ENCODE measurements around the gene NWD2. TPM values are rescaled to one million over a fixed set of nuclear protein-coding genes. Genes with fewer than 3 reads are reported as not detected.

NWD2 gene
- total RNA-seq, 2 donors from 2014 or later: not detected

DNA sequence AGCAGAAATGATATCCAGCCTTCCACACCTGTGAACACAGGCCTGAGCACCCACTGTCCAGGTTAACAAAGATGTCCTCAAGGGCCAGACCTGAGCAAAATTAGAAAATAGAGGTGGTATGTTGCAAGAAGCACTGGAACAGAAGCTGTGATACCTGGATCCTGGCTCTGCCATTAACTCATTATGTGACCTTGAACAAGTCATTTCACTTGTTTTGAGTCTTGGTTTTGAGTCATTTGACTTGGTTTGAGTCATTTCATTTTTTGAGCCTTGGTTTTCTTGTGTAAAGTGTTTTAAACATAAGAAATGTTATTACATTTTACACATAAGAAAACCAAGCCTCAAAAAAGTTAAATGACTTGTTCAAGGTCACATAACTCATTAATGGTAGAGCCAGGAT lies 2.9 kb upstream of the NWD2 start:
- Histone ChIP-seq H3K27ac (ENCODE audit: low read depth, low read length) (no peak overlapping the region), H3K36me3 (ENCODE audit: control insufficient read depth, insufficient read depth, low read length) (no peaks in the 10 kb centered on the region), H3K4me3 (ENCODE audit: low read length) (no peak overlapping the region), H3K9ac (ENCODE audit: extremely low read depth, low read length, poor library complexity, severe bottlenecking) (no peak overlapping the region), H3K27me3 (ENCODE audit: control insufficient read depth, insufficient read depth, low read length, poor library complexity, severe bottlenecking) (peaks cover 39% of the 10 kb centered on the region), H3K4me1 (ENCODE audit: control insufficient read depth, insufficient read depth, low read length) (no peaks in the 10 kb centered on the region), H3K9me3 (ENCODE audit: control insufficient read depth, low read length) (no peaks in the 10 kb centered on the region)
- Mint-ChIP-seq H3K27me3 (ENCODE audit: insufficient read depth) (peaks cover 60% of the 10 kb centered on the region), H3K36me3 (ENCODE audit: low read depth) (no peaks in the 10 kb centered on the region), H3K9me3 (no peaks in the 10 kb centered on the region), H3K27ac (no peak overlapping the region), H3K4me1 (peaks cover 24% of the 10 kb centered on the region), H3K4me3 (no peak overlapping the region)
- DNase-seq: no peak
- TF ChIP-seq, protein P1, sequence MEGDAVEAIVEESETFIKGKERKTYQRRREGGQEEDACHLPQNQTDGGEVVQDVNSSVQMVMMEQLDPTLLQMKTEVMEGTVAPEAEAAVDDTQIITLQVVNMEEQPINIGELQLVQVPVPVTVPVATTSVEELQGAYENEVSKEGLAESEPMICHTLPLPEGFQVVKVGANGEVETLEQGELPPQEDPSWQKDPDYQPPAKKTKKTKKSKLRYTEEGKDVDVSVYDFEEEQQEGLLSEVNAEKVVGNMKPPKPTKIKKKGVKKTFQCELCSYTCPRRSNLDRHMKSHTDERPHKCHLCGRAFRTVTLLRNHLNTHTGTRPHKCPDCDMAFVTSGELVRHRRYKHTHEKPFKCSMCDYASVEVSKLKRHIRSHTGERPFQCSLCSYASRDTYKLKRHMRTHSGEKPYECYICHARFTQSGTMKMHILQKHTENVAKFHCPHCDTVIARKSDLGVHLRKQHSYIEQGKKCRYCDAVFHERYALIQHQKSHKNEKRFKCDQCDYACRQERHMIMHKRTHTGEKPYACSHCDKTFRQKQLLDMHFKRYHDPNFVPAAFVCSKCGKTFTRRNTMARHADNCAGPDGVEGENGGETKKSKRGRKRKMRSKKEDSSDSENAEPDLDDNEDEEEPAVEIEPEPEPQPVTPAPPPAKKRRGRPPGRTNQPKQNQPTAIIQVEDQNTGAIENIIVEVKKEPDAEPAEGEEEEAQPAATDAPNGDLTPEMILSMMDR (conservative IDR thresholded peaks at IDR 0.05): no peak

DNA sequence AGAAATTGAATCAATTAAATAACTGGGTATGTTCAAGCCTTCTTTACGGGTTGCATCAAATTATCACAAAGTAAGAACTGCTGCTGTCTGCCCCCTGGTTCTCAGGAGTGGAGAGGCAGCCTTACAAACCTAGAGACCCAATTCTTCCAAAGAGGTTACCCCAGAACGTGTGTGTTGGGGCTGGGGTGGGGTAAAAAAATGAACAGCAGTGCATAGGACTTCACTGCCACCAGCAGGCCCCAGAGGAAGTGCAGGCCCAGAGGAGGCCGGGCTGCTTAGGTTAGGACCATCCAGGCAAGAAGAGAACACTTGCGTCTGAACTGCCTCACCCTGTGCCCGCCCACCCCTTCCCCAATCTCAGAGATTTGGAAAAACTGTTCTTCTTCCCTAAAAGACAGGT lies 1.5 kb upstream of the NWD2 start:
- Histone ChIP-seq H3K4me3 (ENCODE audit: low read length) (no peak overlapping the region), H3K27ac (ENCODE audit: low read depth, low read length) (no peak overlapping the region), H3K9ac (ENCODE audit: extremely low read depth, low read length, poor library complexity, severe bottlenecking) (no peak overlapping the region), H3K4me1 (ENCODE audit: control insufficient read depth, insufficient read depth, low read length) (no peaks in the 10 kb centered on the region), H3K36me3 (ENCODE audit: control insufficient read depth, insufficient read depth, low read length) (no peaks in the 10 kb centered on the region), H3K27me3 (ENCODE audit: control insufficient read depth, insufficient read depth, low read length, poor library complexity, severe bottlenecking) (peaks cover 53% of the 10 kb centered on the region), H3K9me3 (ENCODE audit: control insufficient read depth, low read length) (no peaks in the 10 kb centered on the region)
- DNase-seq: peak; percentile 71
- Mint-ChIP-seq H3K27ac (no peak overlapping the region), H3K27me3 (ENCODE audit: insufficient read depth) (peaks cover 74% of the 10 kb centered on the region), H3K4me3 (peak overlapping the region; percentile 54), H3K9me3 (no peaks in the 10 kb centered on the region), H3K36me3 (ENCODE audit: low read depth) (no peaks in the 10 kb centered on the region), H3K4me1 (peaks cover 24% of the 10 kb centered on the region)
- 69 to 89% methylated on average over 3 to 5 of the region's 5 CpGs for WGBS, 2 experiments (ENCODE audit: insufficient coverage in 1 of 2, insufficient read length in 1 of 2)
- TF ChIP-seq, protein P1 (conservative IDR thresholded peaks at IDR 0.05): peak; percentile 54

DNA sequence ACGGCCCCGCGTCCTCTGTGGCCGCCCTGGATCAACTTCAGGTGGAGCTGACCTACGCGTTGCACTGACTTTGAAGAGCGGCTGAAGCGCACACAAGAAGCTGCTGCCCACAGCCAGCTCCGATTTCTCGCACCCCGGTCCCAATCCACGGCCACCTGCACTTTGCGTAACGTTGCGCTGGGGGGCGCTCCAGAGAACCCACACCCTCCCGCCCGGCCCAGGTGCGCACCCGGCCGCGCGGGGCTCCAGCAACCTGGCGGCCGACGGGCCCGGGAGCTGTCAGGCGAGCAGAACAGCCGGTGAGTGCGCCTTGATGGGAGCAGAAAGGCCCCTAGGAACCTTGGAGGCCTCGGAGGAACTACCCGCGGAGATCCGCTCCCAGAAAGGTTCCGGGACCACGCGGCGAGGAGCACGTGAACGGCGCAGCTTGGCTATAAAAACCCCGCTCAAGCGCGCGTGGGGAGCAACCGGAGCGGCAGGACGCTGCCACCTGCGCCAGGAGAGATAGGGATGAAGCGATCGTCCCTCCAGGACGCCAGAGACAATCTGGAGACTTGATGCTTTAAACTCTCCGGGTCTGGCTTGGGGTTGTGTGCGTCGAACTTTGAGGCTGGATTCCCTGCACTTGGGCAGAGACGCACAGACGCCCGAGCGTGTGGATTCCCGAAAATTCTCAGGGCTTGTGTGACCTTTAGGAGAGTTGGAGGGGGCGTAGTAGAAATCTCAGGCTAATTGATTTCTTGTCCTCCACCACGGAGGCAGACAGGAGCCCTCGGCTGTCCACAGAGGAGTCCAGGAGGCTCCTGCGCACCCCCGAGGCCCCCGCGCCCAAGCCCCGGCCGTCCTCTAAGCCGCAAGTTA lies 591 bp upstream of the NWD2 start:
- Mint-ChIP-seq H3K27me3 (ENCODE audit: insufficient read depth) (peaks cover 82% of the 10 kb centered on the region), H3K27ac (no peak overlapping the region), H3K9me3 (no peaks in the 10 kb centered on the region), H3K4me1 (peaks cover 24% of the 10 kb centered on the region), H3K36me3 (ENCODE audit: low read depth) (no peaks in the 10 kb centered on the region), H3K4me3 (peak overlapping the region; percentile 54)
- H3K27ac ChIP-seq (ENCODE audit: low read depth, low read length): no peak overlapping the region
- no peaks in the 10 kb centered on the region for H3K9me3 ChIP-seq (ENCODE audit: control insufficient read depth, low read length)
- TF ChIP-seq, protein P1 (conservative IDR thresholded peaks at IDR 0.05): peak; percentile 87
- H3K36me3 ChIP-seq (ENCODE audit: control insufficient read depth, insufficient read depth, low read length): no peaks in the 10 kb centered on the region
- peak; percentile 93 for DNase-seq
- peak overlapping the region; percentile 77 for H3K4me3 ChIP-seq (ENCODE audit: low read length)
- H3K9ac ChIP-seq (ENCODE audit: extremely low read depth, low read length, poor library complexity, severe bottlenecking): no peak overlapping the region
- H3K4me1 ChIP-seq (ENCODE audit: control insufficient read depth, insufficient read depth, low read length): no peaks in the 10 kb centered on the region
- 3% methylated on average over 41 to 70 of the region's 70 CpGs for WGBS, 2 experiments (ENCODE audit: insufficient coverage in 1 of 2, insufficient read length in 1 of 2)
- H3K27me3 ChIP-seq (ENCODE audit: control insufficient read depth, insufficient read depth, low read length, poor library complexity, severe bottlenecking): peaks cover 62% of the 10 kb centered on the region
